IMR-90 (cell line): Measurements from ENCODE around the gene TYRP1. TPM values are rescaled to one million over a fixed set of nuclear protein-coding genes. Genes with fewer than 3 reads are reported as not detected.

Experiments used
- ATAC-seq: fragments of 200-7000 bp; cut with Tn5 transposase; 2 replicates; pipeline ENCODE4 v1.9.1; 2020; ENCODE audit warnings: low read depth, mild to moderate bottlenecking, moderate library complexity
- BruUV-seq: library from RNA; stranded (reverse); fragments of 400-500 nt; replicated peaks from 2 replicates; lab custom pipeline; 2021; lab: Mats Ljungman, UMichigan
- CTCF ChIA-PET: fragments of 300-600 bp; formaldehyde crosslinking; extraction: SDS; loops from one replicate; lab custom pipeline; 2021; ENCODE audit warnings: antibody characterized with exemption; lab: Yijun Ruan, JAX
- POLR2A ChIA-PET: fragments of 300-600 bp; sonication (Branson Sonifier 250); formaldehyde crosslinking; loops from one replicate; lab custom pipeline; 2022; ENCODE audit warnings: antibody characterized with exemption; ENCODE audit not compliant: unreplicated experiment; lab: Charles Lee
- DNase-seq: peaks from one replicate; pipeline ENCODE4 v3.0.0; 2013
- H2AFZ ChIP-seq: replicated peaks from 2 replicates; pipeline ENCODE3; 2013; ENCODE audit warnings: low read length, mild to moderate bottlenecking; ENCODE audit not compliant: poor library complexity
- H2AK5ac ChIP-seq: 2 replicates; pipeline ENCODE4 v1.6.1; 2013; ENCODE audit warnings: low read depth, low read length, inconsistent platforms
- H2AK9ac ChIP-seq: replicated peaks from 2 replicates; pipeline ENCODE3; 2013; ENCODE audit warnings: mild to moderate bottlenecking, low read depth, low read length, moderate library complexity; ENCODE audit not compliant: poor library complexity
- H2BK120ac ChIP-seq: 2 replicates; pipeline ENCODE4 v1.6.1; 2013; ENCODE audit warnings: low read depth, low read length, inconsistent platforms
- H2BK15ac ChIP-seq: 3 replicates; pipeline ENCODE4 v1.6.1; 2013; ENCODE audit warnings: low read depth, low read length, inconsistent platforms
- H2BK20ac ChIP-seq: 2 replicates; pipeline ENCODE4 v1.6.1; 2013; ENCODE audit warnings: low read depth, mild to moderate bottlenecking, inconsistent platforms, low read length, moderate library complexity
- H2BK5ac ChIP-seq: 2 replicates; pipeline ENCODE4 v1.6.1; 2013; ENCODE audit warnings: mild to moderate bottlenecking, low read depth, low read length, inconsistent platforms; ENCODE audit not compliant: poor library complexity, severe bottlenecking
- H3K14ac ChIP-seq: replicated peaks from 2 replicates; pipeline ENCODE4 v1.6.1; 2013; ENCODE audit warnings: low read depth, low read length, inconsistent platforms
- H3K18ac ChIP-seq: 2 replicates; pipeline ENCODE4 v1.6.1; 2013; ENCODE audit warnings: low read depth, low read length, control low read depth
- H3K23ac ChIP-seq: 2 replicates; pipeline ENCODE4 v1.6.1; 2013; ENCODE audit warnings: low read depth, low read length, inconsistent platforms
- H3K27ac ChIP-seq: 2 replicates; pipeline ENCODE4 v1.5.1; 2013; ENCODE audit warnings: mild to moderate bottlenecking, control low read depth, low read length; ENCODE audit not compliant: insufficient read depth
- H3K27me3 ChIP-seq: 2 replicates; pipeline ENCODE4 v1.6.1; 2013; ENCODE audit warnings: low read length; ENCODE audit not compliant: control insufficient read depth, insufficient read depth
- H3K36me3 ChIP-seq: 2 replicates; pipeline ENCODE4 v1.6.1; 2013; ENCODE audit warnings: low read length, mixed read lengths; ENCODE audit not compliant: control insufficient read depth, insufficient read depth
- H3K4ac ChIP-seq: 2 replicates; pipeline ENCODE4 v1.6.1; 2013; ENCODE audit warnings: low read depth, low read length, inconsistent platforms
- H3K4me1 ChIP-seq: 2 replicates; pipeline ENCODE4 v1.6.1; 2013; ENCODE audit warnings: low read length, mixed read lengths; ENCODE audit not compliant: control insufficient read depth, insufficient read depth
- H3K4me2 ChIP-seq: 2 replicates; pipeline ENCODE4 v1.6.1; 2013; ENCODE audit warnings: low read depth, mild to moderate bottlenecking, control low read depth, low read length, moderate library complexity
- H3K4me3 ChIP-seq: 2 replicates; pipeline ENCODE4 v1.5.1; 2013; ENCODE audit warnings: low read depth, mild to moderate bottlenecking, control low read depth, low read length, moderate library complexity; ENCODE audit not compliant: insufficient read depth
- H3K56ac ChIP-seq: 2 replicates; pipeline ENCODE4 v1.6.1; 2013; ENCODE audit warnings: low read length, inconsistent platforms; ENCODE audit not compliant: insufficient read depth; ENCODE audit errors: extremely low read depth
- H3K79me1 ChIP-seq, 2 experiments: 2 replicates each; pipeline ENCODE4 v1.6.1; 2013; ENCODE audit warnings: low read length in 2 of 2, inconsistent platforms in 1 of 2, low read depth in 1 of 2
- H3K9ac ChIP-seq: 2 replicates; pipeline ENCODE4 v1.6.1; 2013; ENCODE audit warnings: low read depth, low read length, control low read depth
- H3K9me1 ChIP-seq: 2 replicates; pipeline ENCODE4 v1.6.1; 2013; ENCODE audit warnings: low read length, inconsistent platforms; ENCODE audit not compliant: insufficient read depth
- H3K9me3 ChIP-seq: 2 replicates; pipeline ENCODE4 v1.6.1; 2013; ENCODE audit warnings: low read length; ENCODE audit not compliant: control insufficient read depth, insufficient read depth
- H4K20me1 ChIP-seq: 2 replicates; pipeline ENCODE4 v1.6.1; 2013; ENCODE audit warnings: low read length, inconsistent platforms; ENCODE audit not compliant: insufficient read depth
- H4K5ac ChIP-seq: 2 replicates; pipeline ENCODE4 v1.6.1; 2013; ENCODE audit warnings: mild to moderate bottlenecking, low read depth, low read length, control low read depth
- H4K8ac ChIP-seq, 2 experiments: 2 replicates each; pipeline ENCODE4 v1.6.1; 2013; ENCODE audit warnings: low read depth in 2 of 2, low read length in 2 of 2, control low read depth in 1 of 2, inconsistent platforms in 1 of 2
- H4K91ac ChIP-seq: 2 replicates; pipeline ENCODE4 v1.6.1; 2013; ENCODE audit warnings: low read depth, low read length, inconsistent platforms; ENCODE audit not compliant: insufficient read depth
- CHD1 ChIP-seq: IDR thresholded peaks from 2 replicates; pipeline ENCODE4 v1.6.1; 2012; ENCODE audit warnings: low read depth, low read length, improper control_type of control experiment
- MAFK ChIP-seq: IDR thresholded peaks from 2 replicates; pipeline ENCODE4 v1.6.1; 2012; ENCODE audit warnings: low read depth, low read length, improper control_type of control experiment
- RFX5 ChIP-seq: IDR thresholded peaks from 2 replicates; pipeline ENCODE4 v1.8.0; 2012; ENCODE audit warnings: low read depth, mild to moderate bottlenecking, low read length, moderate library complexity
- WGBS, 2 experiments: methylation state at CpG; one replicate each; pipeline versions ENCODE4 v1.1.5 to v1.1.7; 2013; ENCODE audit warnings: missing lambda C conversion rate in 2 of 2; ENCODE audit not compliant: insufficient read length in 1 of 2; ENCODE audit errors: extremely low coverage in 2 of 2; 5-methylcytosine and 5-hydroxymethylcytosine counted together
- dilution Hi-C: fragments of 300-500 bp; cut with HindIII; formaldehyde crosslinking; loops from one replicate; pipeline ENCODE4 v1.14.3; 2018; ENCODE audit warnings: low sequenced_read_pairs; ENCODE audit not compliant: unreplicated experiment
- in situ Hi-C: fragments of 300-500 bp; cut with MboI; formaldehyde crosslinking; loops from 3 replicates; pipeline ENCODE4 v1.14.3; 2019; ENCODE audit warnings: low sequenced_read_pairs, inconsistent platforms, mixed read lengths
- intact Hi-C: fragments of 100-400 bp; cut with micrococcal nuclease; formaldehyde crosslinking; loops from 2 replicates; pipeline ENCODE4 v1.10.0; 2022
- polyA plus RNA-seq, 3 experiments: library from polyadenylated mRNA; depleted of rRNA; stranded (reverse); fragments of >200 nt; gene quantifications; 2 replicates each; pipeline ENCODE4 v1.2.3, GENCODE V29; 2012; ENCODE audit warnings: low replicate concordance in 1 of 3
- total RNA-seq: library from RNA; depleted of rRNA; stranded (reverse); fragments of >200 nt; gene quantifications from 2 replicates; pipeline ENCODE4 v1.2.3, GENCODE V29; 2012
- TF ChIP-seq, protein P1 (sequence below): fragments of 150-350 bp; IDR thresholded peaks from 2 replicates; pipeline ENCODE4 v1.6.1; 2017; ENCODE audit warnings: mild to moderate bottlenecking, antibody characterized with exemption, low read length, low read depth

Gene TYRP1
- total and polyA plus RNA-seq, 2 of the 4 experiments (the other 2 are of a cell fraction) = 0.60 to 0.90 TPM

DNA sequence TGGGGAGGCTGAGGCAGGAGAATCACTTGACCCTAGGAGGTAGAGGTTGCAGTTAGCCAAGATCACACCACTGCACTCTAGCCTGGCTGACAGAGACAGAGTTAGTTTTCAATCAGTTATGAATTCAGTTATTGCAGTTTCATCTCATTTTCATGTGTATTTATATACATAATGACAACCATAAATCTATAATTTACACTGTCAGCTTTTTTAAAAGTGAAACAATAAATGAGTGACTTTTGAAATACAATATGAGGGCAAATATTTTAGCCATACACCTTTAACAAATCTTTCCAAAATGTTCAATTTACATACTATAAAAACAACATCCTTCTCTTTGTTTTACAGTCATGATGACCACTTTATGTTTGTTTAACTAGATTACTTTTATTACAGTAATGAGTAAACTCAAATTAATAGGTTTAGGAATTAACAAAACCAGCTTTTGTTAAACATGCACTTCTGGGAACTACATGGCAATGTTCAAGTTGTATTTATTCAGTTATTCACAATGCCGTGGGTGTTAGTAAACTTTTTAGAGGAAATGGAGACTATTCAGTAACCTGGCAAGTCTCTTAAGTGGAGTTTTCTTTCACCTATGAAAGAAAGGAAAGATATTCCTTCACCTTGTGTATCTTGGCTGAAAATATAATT lies 12.7 kb downstream of the TYRP1 start:
- Histone ChIP-seq H2BK15ac (no peak overlapping the region), H3K4me3 (no peak overlapping the region), H3K27me3 (no peaks in the 10 kb centered on the region), H3K14ac (no peak overlapping the region), H4K91ac (no peak overlapping the region), H4K5ac (no peak overlapping the region), H2AK9ac (no peak overlapping the region), H3K9me1 (no peaks in the 10 kb centered on the region), H3K9ac (no peak overlapping the region), H3K4me2 (no peak overlapping the region), H2AFZ (no peak overlapping the region), H3K79me1 (no peaks in the 10 kb centered on the region), H2BK5ac (no peak overlapping the region), H2BK20ac (no peak overlapping the region), H3K56ac (no peak overlapping the region), H3K4ac (no peak overlapping the region), H4K20me1 (no peaks in the 10 kb centered on the region), H2AK5ac (no peak overlapping the region), H3K27ac (no peak overlapping the region), H3K4me1 (no peaks in the 10 kb centered on the region), H3K9me3 (no peaks in the 10 kb centered on the region), H3K18ac (no peak overlapping the region), H3K23ac (no peak overlapping the region), H3K36me3 (no peaks in the 10 kb centered on the region), H4K8ac (no peak overlapping the region), H2BK120ac (no peak overlapping the region)
- ChIA-PET CTCF (no interaction called here), POLR2A (no interaction called here)
- no TSS peak for BruUV-seq
- DNase-seq = no peak
- WGBS, 2 experiments = no CpG with 5 or more reads among the region's 1 CpG
- dilution Hi-C loops (no loop called here), in situ Hi-C loops (no loop called here), intact Hi-C loops (no loop called here)
- no peak for ATAC-seq
- peak; percentile 65 for TF ChIP-seq MAFK
- TF ChIP-seq, protein P1, sequence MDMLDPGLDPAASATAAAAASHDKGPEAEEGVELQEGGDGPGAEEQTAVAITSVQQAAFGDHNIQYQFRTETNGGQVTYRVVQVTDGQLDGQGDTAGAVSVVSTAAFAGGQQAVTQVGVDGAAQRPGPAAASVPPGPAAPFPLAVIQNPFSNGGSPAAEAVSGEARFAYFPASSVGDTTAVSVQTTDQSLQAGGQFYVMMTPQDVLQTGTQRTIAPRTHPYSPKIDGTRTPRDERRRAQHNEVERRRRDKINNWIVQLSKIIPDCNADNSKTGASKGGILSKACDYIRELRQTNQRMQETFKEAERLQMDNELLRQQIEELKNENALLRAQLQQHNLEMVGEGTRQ = no peak
- no peak for TF ChIP-seq CHD1
- no peak for TF ChIP-seq RFX5
